Omental fat pad (tissue), 4 donors: ENCODE results near the gene OR13J1. TPM values are rescaled to one million over a fixed set of nuclear protein-coding genes. Genes with fewer than 3 reads are reported as not detected.

ENCODE experiments used
- ATAC-seq: fragments of 150-250 bp; one replicate; pipeline ENCODE4 v1.9.1; 2016; ENCODE audit warnings: mild to moderate bottlenecking, moderate library complexity; ENCODE audit not compliant: low FRiP score
- DNase-seq: peaks from one replicate; pipeline ENCODE4 v3.0.0-alpha.2; 2019; ENCODE audit warnings: low spot score
- total RNA-seq, 4 donors: library from RNA; depleted of rRNA; stranded (reverse); fragments of >200 nt; gene quantifications; one replicate each; pipeline ENCODE4 v1.1.0, GENCODE V29; 2016
- TF ChIP-seq, protein P1 (sequence below), 3 donors: fragments of 450-650 bp; IDR thresholded peaks; one replicate each; pipeline ENCODE4 v1.5.1; 2016 to 2017; ENCODE audit warnings: antibody characterized with exemption in 3 of 3, mild to moderate bottlenecking in 3 of 3, moderate library complexity in 2 of 3

OR13J1 gene
- total RNA-seq, 4 donors from 2014 or later: not detected

- no peak for ATAC-seq
- TF ChIP-seq, protein P1, sequence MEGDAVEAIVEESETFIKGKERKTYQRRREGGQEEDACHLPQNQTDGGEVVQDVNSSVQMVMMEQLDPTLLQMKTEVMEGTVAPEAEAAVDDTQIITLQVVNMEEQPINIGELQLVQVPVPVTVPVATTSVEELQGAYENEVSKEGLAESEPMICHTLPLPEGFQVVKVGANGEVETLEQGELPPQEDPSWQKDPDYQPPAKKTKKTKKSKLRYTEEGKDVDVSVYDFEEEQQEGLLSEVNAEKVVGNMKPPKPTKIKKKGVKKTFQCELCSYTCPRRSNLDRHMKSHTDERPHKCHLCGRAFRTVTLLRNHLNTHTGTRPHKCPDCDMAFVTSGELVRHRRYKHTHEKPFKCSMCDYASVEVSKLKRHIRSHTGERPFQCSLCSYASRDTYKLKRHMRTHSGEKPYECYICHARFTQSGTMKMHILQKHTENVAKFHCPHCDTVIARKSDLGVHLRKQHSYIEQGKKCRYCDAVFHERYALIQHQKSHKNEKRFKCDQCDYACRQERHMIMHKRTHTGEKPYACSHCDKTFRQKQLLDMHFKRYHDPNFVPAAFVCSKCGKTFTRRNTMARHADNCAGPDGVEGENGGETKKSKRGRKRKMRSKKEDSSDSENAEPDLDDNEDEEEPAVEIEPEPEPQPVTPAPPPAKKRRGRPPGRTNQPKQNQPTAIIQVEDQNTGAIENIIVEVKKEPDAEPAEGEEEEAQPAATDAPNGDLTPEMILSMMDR (IDR thresholded peaks at IDR 0.05): no peak
- DNase-seq: no peak
Observed at GRCh38 chr9:35912791-35913400, 42.7 kb upstream of the OR13J1 start.

DNA sequence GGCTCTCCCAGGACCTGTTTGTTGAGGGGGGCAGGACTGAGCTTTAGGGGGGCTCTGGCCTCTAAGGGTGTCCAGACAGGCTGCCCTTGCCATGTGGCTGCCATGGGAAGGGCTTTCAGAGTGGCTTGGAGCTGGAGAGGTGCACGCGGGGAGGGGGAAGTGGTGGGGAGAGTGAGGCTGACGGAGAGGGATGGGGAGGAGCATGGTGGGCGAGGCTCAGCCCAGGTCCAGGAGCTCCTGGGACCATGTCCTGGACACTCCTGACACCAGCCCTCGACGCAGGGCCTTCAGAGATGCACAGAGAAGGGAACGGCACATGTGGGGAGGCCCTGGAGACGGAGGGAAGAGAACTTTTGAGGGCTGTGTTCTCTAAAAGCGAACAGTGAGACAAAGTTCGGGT is 41.5 kb upstream of the OR13J1 start:
- no peak for ATAC-seq
- TF ChIP-seq, protein P1 (IDR thresholded peaks at IDR 0.05): no peak

DNA sequence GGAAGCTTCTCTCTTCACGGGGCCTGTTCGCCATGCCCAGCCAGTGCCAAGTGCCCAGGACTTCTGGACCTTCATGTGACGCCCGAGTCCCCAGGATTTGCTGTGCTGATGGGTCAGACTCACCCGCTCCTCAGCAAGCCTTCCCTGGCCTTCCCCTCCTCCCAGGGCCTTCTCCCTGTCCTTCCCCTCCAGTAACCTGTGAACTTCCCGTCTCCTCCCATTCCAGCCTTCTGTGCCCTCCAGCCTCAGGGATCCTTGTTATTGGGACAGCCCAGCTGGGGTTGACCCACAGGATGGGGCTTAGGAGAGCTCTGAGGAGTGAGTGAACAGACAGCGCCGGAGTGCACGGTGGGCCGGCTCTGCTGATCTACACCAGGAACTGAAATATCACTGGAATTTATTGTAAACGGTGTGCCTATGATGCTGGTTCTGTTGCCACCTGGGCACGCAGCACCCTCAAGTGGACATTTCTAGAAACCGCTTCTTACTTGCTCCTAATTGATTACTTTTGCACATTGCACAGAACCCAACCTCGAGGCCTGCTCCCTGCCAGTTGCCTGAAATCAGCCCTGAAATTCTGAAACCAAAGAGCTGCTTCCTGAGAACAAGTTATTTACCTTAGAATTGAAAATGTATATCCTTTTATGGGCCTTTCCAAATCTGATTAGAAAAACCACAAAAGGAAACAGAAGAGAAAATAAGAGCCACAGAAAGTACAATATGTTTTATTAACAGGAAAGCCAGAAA is 40.6 kb upstream of the OR13J1 start:
- TF ChIP-seq, protein P1 (IDR thresholded peaks at IDR 0.05): no peak
- ATAC-seq (no peak), DNase-seq (no peak)

More for the DNA sequence above, 41.5 kb upstream of the OR13J1 start:
- DNase-seq: no peak

- no peak for ATAC-seq
- TF ChIP-seq, protein P1 (IDR thresholded peaks at IDR 0.05): no peak
- DNase-seq: no peak
Observed at GRCh38 chr9:35909687-35910612, 39.7 kb upstream of the OR13J1 start.

GRCh38 chr9:35909274-35909673 is 39.1 kb upstream of the OR13J1 start, which contains the start of gene SPAAR:
Gene SPAAR (plus strand): TSS chr9:35909490. CDS start chr9:35910464, 974 bp downstream.
- TF ChIP-seq, protein P1 (IDR thresholded peaks at IDR 0.05): no peak
- ATAC-seq (no peak), DNase-seq (no peak)

- DNase-seq: no peak
- TF ChIP-seq, protein P1 (IDR thresholded peaks at IDR 0.05): no peak
- ATAC-seq: no peak
Observed at GRCh38 chr9:35908504-35909125, 38.4 kb upstream of the OR13J1 start.
